HG03442 (cell line): ENCODE data around the gene NRCAM.

Source experiments
- ATAC-seq: cut with Tn5 transposase; IDR thresholded peaks from one replicate; pipeline ENCODE4 v1.9.1; 2021; ENCODE audit warnings: mild to moderate bottlenecking, moderate library complexity; ENCODE audit not compliant: unreplicated experiment

Gene NRCAM

DNA sequence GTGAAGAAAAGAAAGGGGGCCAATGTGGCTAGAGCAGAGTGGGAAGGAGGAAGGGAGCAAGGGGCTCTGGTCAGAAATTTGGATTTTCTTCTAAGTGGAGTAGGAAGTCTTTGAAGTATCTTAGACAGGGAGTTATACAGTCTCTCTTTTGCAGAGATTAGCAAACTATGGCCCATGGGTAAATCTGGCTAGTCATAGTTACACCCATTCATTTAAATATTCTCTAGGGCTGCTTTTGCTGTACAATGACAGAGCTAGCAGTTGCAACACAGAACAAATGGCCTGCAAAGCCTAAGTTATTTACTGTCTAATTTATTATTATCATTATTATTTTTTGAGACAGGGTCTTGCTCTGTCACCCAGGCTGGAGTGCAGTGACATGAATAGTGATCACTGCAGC lies 315.6 kb downstream of the NRCAM start:
- no peak for ATAC-seq

DNA sequence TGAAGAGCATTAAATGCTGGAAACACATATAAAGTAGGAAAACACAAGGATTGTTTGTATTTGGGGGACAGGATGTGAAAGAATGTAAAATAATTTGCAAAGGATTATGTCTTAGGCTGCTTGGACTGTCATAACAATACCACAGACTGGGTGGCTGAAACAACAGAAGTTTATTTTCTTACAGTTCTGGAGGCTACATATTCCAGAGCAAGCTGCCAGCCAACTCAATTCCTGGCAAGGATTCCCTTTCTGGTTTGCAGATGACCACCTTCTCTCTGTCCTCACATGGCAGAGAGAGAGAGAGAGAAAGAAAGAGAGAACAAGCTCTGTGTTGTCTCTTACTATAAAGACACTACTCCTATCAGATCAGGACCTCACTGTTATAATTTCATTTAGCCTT lies 317.3 kb downstream of the NRCAM start:
- ATAC-seq, result no peak

DNA sequence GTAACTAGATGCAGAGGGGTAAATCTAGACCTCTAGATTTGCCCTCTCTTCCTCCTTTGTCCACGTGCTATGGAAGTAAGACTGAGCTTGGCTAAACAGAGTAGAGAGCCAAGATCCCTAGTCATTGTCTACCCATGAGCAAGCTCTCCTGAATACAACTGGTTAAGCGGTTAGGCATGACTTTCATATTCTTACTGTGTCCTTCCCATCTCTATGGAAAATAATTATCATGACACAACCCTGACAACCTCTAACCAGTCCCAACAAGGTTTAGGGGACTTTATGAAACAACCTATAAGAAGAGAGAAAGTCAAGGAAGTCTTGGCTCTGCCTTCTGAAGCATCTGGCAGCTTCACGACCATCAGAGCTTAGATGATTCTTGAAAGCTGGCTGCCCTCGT lies 318.2 kb downstream of the NRCAM start:
- ATAC-seq, result no peak

DNA sequence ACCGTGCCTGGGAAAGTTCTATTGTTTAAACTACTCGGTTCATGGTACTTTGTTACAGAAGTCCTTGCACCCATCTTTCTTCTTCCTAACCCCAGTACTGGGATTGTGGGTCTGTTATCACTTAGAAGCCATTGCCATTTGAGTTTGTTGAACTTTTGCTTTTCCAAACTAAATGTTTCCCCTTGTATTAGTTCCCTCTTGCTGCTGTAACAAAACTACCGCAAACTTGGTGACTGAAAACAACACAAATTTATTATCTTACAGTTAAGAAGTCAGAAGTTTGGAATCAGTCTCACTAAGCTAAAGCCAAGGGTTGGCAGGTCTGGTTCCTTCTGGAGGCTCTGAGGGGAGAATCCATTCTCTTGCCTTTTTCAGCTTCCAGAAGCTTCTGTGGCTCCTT lies 319.2 kb downstream of the NRCAM start:
- ATAC-seq, result no peak

DNA sequence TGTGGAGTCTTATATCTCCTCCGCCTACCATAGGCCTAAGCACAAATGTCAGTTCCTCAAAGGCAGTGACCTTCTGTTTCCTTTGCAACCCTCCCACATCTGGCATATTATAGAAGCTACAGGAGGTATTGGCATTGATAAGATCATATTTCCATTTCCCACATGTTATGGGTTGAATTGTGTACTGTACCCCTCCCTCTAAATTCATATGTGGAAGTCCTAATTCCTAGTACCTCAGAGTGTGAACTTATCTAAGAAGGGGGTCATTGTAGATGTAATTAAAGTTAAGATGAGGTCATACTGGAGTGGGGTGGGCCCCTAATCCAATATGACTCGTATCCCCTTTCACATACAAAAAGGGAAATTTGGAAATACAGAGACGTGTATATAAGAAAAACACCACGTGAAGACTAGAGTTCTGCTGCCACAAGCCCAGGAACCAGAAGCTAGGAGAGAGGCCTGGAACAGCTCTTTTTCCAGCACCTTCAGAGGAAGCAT lies 320.0 kb downstream of the NRCAM start:
- ATAC-seq, result peak; percentile 17

DNA sequence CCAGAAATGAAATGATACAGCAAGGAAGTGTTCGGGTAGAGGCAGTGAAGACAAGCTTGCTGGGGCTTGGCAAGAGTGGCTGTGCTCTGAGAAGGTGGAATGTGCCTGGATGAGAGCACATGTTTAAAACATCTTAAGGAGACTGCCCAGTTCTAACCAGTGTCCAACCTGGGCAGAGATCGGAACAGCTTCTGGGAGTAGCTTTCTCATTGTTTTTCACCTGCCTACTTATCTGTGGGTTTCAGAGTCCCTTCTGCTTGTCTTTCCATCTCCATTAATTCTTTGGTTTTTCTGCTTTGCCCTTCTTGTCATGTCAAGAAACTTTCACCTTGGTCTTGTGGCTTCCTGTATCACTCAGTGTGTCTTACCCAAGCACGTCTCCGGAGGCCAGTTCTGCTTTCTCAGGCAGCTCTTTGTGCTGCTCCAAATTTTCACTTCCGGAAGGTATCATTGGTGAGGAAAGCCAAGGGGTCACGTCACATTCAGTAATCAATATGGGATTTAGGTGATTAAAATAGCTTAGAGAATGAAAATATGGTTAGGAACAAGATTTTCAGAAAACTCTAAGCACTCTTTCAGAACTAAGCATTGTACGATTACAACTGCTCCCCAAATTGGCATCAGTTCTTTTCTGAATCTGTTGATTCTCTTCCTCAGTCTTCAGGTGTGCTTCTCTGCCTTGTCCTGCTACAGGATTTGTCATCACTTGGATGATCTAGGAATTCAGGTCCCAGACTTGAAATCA lies 320.6 kb downstream of the NRCAM start:
- peak; percentile 97 for ATAC-seq

DNA sequence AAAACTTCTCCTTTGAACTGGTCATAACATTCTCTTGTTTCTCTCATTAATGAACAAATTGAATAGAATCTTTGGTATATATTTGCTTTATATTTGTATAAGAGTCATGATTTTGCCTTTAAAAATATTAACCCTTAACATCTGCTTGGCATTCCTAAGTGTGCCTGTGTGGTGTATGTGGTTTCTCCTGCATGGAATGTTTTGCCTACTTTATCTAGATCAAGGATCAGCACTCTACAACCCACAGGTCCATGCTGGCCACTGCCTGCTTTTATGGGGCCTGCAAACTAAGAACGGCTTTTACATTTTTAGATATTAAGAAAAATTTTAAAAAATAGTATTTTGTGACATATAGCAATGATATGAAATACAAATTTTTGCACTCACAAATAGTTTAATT lies 321.8 kb downstream of the NRCAM start:
- no peak for ATAC-seq

DNA sequence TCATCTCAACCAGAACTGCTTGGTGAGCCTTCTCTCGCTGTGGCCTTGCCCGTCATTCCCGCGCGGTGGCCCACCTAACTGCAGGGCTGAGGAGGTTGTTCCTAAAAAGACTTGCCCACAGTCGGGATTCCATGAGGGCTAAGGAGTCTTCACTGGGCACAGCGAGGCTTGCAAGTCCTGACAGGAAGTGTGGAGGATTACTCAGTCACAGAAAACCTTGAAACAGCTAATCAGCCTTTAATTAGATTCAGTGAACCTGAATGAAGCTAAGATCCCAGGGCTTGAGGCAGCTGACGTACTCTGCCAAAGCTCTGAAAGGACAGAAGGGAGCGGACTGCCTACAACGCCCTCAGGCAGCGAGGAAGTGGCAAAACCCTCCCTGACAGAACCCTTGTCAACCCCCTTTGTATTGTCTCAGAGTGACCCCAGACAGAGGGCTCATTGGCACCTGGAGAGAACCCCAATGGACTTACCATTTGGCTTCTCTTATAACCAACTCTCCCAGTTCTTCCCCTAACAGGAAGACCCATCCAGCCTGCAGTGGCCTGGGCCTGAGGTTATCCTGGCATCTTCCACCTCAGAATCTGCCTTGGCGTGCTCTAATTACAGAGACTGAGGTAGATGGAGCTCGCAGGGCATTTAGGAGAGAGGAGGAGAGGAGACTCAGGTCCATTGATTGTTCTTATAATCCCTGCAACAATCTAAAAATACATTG lies 323.5 kb downstream of the NRCAM start:
- ATAC-seq, result no peak

DNA sequence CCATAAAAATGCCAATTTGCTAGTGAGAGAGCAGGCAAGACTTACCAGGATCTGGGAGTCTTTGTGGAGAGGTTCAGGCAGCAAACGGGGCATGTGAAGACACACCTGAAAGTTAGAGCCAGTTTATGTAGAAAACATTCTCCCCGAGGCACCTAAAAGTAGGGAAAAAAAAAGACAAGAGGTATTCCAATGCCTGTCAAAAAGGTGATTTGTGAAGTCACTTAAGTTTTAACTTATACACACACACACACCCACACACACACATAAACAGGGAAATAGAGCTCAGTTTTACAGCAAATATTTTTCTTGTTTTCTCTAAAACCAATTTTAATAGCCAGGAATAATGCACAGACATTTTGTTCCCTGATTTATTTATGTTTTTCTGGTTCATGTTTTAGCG lies 326.0 kb downstream of the NRCAM start, which contains the start of gene LAMB4:
Gene LAMB4 (minus strand): TSS at position 101 of the 400 bp plus-strand sequence. CDS start 7,197 bp downstream, outside the sequence.
- ATAC-seq, result no peak

DNA sequence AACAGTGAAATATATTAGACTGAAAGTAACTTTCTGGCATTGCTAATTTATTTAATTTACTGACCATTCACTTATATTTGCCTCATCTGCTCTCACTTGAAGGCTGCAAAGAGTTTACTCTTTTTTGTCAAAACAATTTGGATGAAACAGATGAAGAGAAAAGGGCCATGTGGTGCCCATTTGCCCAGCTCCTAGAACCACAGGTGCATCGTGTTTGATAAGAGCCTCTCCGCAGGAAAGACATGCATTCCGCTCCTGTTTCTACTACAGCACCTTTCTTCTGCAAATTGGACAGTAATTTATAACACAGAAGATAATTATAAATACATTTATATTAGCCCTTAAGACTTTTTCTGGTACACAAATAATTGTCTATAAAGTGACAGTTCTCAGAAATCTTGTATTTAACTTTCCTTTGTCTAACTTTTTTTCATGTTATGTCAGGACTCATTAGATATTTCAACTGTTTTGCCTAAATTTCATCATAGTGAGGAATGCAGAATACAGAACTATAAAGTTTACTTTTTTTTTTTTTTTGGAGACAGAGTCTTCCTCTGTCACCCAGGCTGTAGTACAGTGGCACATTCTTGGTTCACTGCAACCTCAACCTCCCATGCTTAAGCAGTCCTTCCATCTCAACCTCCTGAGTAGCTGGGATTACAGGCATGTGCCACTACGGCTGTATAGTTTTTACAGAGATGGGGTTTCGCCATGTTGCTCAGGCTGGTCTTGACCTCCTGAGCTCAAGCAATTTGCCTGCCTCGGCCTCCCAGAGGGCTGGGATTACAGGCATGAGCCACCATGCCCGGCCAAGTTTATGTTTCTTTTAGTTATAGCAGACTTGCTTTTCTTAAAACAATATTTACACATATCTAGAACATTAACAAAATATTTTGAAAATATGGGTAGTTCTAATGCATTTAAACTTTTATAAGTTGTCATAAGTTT lies 326.9 kb downstream of the NRCAM start:
- no peak for ATAC-seq

DNA sequence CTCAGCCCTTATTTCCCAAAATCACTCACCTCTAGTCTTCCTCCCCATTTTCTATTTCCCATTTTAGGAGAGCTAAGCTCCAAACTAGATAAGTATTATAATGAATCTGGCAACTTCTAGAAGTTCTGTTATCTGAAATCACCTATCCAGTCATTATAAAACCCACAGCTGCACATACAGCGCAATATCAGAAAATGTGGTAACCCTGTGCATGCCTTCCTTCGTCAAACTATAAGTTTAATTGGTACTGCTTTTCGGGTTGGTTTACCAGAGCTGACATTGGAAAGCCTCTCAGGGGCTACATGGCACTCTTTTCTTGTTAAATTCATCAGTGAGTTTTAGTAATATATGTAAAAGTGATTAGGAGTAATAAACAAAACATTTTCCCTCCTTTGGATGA lies 327.7 kb downstream of the NRCAM start:
- no peak for ATAC-seq

DNA sequence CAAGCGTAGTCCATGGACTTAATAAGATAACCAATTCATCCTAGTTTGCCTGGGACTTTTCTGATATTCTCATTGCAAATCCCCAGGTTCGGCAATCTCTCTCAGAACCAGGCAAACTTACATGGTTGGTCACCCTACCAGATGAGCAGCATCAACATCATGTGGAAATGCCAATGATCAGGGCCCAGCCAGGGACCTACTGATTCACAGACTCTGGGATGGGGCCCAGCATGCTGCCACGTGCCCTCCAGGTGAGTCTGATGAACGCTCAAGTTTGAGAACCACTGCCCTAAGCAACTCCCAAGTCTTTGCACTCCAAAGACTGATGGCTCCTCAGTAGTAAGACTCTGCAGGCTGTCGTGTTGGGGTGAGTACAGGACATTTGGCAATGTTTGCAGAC lies 328.8 kb downstream of the NRCAM start:
- ATAC-seq, result no peak

DNA sequence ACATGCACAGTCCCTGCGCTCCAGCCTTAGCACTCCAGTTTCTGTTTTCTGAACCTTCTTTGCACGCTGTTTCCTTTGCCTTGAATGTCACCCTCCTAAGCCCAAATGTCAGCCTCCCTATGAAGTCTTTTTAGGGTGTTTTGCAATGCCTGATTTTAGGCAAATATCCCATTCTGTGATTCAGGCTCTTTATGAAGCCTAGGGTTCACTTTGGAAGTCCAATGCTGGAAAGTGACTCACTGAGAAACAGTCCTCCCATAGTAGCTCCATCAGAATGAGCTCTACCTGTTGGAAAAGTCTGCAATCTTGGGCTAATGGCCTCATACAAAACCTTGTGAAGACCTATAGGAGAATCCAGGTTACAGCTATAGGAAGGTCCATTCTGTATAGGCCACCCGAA lies 331.4 kb downstream of the NRCAM start:
- no peak for ATAC-seq

DNA sequence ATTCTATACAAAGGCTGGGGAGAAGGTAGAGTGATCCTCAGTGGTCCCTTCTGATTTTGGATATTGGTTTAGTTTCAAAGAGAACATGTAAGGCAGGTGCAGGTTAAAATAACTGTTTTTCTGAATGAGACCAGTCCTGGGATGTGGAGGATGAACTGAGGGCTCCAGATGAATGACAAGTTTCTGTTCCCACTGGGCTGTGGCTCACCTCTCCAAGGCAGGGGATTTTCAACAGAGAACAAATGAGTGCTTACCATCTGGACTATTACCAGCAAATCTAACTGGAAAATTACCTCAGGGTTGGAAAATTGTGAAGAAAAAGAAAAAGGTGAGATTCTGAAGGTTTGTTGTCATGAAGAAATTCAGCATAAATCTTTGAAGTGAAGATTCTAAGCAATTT lies 334.1 kb downstream of the NRCAM start:
- no peak for ATAC-seq

DNA sequence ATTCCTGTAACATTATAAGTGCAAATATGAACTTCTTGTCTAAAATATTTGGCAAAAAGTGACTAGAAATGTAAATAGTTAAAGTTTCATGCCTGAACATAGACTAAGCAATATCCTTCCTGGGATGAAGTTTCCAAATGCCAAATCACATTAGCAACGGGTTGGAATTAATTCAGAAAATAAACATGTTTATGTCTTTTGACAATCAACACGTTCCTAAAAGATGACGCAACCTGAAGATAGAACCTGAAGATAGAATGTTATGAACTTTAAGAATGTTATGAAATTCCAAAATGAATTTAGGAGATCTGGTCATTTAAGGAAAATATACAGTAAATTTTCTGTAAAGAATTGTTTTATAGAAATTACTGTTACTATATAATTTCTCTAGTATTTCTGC lies 335.3 kb downstream of the NRCAM start:
- ATAC-seq, result no peak

DNA sequence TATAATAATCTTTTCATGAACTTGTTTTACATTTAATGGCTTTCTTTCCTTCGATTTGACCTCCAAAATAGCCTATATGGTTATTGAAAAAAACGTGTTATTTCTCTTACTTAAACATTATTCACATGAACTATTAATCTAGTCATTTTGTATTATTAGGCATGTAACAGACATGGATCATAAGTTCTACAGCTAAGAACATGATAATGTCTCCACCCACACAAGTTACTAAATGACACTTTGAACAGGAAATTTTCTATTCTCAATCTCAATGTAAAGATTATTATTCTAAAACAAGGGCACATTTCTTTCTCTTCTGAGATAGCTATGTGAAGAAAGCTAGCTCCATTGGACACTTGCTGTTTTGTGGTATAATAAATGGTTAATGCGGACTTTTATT lies 336.0 kb downstream of the NRCAM start:
- no peak for ATAC-seq

DNA sequence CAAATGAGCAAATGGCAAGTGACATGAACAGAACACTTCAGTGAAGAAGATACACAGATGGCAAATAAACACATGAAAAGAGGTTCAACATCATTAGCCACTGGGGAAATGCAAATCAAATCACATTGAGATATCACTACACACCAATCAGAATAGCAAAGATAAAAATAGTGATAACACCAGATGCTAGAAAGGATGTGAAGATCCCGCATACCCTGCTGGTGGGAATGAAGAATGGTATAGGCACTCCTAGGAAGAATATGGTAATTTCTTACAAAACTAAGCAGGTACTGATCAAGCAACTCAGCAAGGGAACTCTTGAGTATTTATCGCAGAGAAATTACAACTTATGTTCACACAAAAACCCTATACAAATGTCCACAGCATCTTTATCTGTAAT lies 337.3 kb downstream of the NRCAM start:
- ATAC-seq, result no peak

DNA sequence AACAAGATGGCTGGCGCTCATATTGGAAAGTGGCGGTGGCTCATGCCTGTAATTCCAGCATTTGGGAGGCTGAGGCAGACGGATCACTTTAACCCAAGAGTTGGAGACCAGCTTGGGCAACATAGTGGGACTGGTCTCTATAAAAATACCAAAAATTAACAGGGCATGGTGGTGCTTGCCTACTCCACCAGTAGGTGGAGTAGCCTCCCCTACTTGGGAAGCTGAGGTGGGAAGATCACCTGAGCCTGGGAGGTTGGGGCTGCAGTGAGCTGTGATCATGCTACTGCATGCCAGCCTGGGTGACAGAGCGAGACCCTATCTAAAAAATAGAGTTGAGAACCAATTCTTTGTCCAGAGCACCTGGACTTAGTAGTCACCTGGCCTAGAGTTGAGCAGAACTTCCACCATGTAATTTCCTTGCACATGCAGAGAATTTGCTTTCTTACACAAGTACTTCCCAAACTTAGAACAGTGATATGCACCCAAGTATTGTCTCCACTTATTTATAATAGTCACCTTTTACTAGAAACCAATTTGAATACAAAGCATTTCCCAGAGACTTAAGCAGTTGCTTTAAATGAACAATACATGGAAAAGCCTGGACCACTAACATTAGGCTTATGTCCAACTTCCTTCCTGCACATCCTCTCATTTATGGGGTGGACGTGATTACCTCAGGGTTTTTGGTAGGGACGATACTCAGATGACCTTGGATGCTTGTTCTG lies 342.0 kb downstream of the NRCAM start:
- ATAC-seq, result peak; percentile 85

DNA sequence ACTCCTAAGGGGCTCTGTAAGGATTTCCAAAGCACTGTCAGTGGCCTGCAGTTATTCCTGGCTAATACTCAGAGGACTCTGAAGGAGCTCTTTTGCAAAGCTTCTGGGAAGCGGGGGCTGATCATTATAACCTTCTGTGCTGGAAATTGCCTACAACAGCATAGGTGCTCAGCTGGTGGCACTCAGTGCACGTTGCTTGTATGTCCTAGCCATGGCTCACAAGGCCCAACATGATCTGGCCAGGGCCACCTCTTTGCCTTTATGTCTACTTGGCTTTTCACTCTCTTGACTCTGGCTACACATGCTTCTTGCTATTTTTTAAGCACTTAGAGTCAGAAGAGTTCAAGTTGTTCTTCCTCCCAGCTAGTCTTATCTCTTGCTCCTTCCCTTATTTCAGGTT lies 343.6 kb downstream of the NRCAM start:
- ATAC-seq, result no peak

DNA sequence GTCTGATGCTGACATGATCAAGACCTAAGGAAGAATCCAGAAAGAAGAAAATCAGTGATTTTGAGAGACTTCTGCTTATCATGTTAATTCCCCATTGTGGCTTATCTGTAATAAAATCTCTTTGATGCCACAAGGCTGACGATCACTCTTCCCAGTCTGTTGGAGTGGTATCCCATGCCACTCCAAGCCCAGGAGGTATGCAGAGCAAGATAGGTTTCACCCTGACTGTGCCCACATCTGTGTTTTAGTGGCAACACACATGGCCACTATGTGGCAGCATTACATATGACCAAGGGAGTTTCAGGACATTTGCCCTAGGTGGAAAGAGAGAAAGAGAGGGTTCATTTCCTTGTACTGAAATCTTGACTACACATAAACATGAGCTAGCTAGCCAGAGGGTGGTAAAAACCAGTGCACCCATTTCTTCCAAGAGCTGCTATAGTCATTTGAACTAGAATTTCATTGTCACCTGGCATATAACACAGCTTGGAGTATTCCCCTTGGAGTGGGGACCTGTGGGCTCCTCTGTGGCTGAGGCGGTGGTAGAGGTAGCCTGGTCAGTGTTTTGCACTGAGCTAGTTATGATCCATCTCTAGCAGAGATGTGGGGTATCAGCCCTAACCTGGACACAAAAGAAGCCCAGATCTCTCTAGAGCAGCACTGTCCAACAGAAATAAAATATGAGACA lies 346.9 kb downstream of the NRCAM start:
- peak; percentile 51 for ATAC-seq
